H9 (cell line): ENCODE results near the gene PSTK. TPM values are rescaled to one million over a fixed set of nuclear protein-coding genes. Genes with fewer than 3 reads are reported as not detected.

Source experiments
- DNase-seq: peaks from one replicate; pipeline ENCODE4 v3.0.0-alpha.2; 2017
- H2AFZ ChIP-seq: one replicate; pipeline ENCODE4 v1.6.1; 2013; ENCODE audit warnings: mild to moderate bottlenecking, low read length, control low read depth, moderate library complexity
- H2AK5ac ChIP-seq: 2 replicates; pipeline ENCODE4 v1.6.1; 2013; ENCODE audit warnings: low read length, control low read depth, mixed read lengths; ENCODE audit not compliant: insufficient read length
- H2BK120ac ChIP-seq: one replicate; pipeline ENCODE4 v1.6.1; 2013; ENCODE audit warnings: low read depth, mild to moderate bottlenecking, low read length, control low read depth, inconsistent platforms; ENCODE audit not compliant: poor library complexity, severe bottlenecking
- H2BK12ac ChIP-seq: 2 replicates; pipeline ENCODE4 v1.6.1; 2013; ENCODE audit warnings: low read length, control low read depth, mixed read lengths, low read depth; ENCODE audit not compliant: insufficient read length
- H2BK15ac ChIP-seq: 2 replicates; pipeline ENCODE4 v1.6.1; 2013; ENCODE audit warnings: low read depth, low read length, control low read depth
- H2BK20ac ChIP-seq: one replicate; pipeline ENCODE4 v1.6.1; 2013; ENCODE audit warnings: low read depth, mild to moderate bottlenecking, low read length, control low read depth, inconsistent platforms; ENCODE audit not compliant: poor library complexity, severe bottlenecking
- H2BK5ac ChIP-seq: 2 replicates; pipeline ENCODE4 v1.6.1; 2013; ENCODE audit warnings: low read length, control low read depth, mixed read lengths; ENCODE audit not compliant: insufficient read length
- H3K14ac ChIP-seq: 2 replicates; pipeline ENCODE4 v1.6.1; 2013; ENCODE audit warnings: low read length, control low read depth; ENCODE audit not compliant: insufficient read depth
- H3K18ac ChIP-seq: 2 replicates; pipeline ENCODE4 v1.6.1; 2013; ENCODE audit warnings: low read depth, mild to moderate bottlenecking, mixed read lengths, low read length, control low read depth; ENCODE audit not compliant: insufficient read length
- H3K23ac ChIP-seq: 2 replicates; pipeline ENCODE4 v1.6.1; 2013; ENCODE audit warnings: low read length, control low read depth, mixed read lengths, low read depth; ENCODE audit not compliant: insufficient read length
- H3K23me2 ChIP-seq: 2 replicates; pipeline ENCODE4 v1.6.1; 2013; ENCODE audit warnings: low read depth, mild to moderate bottlenecking, mixed read lengths, low read length, control low read depth; ENCODE audit not compliant: insufficient read length, poor library complexity, severe bottlenecking
- H3K27ac ChIP-seq: 2 replicates; pipeline ENCODE4 v1.5.1; 2013; ENCODE audit warnings: low read length, control low read depth, mixed read lengths, low read depth; ENCODE audit not compliant: insufficient read length
- H3K27me3 ChIP-seq: 2 replicates; pipeline ENCODE4 v1.6.1; 2013; ENCODE audit warnings: low read length, control low read depth, inconsistent platforms; ENCODE audit not compliant: insufficient read depth
- H3K4ac ChIP-seq: 2 replicates; pipeline ENCODE4 v1.6.1; 2013; ENCODE audit warnings: low read depth, mild to moderate bottlenecking, control low read depth, inconsistent platforms, low read length, moderate library complexity
- H3K4me1 ChIP-seq: 2 replicates; pipeline ENCODE4 v1.6.1; 2013; ENCODE audit warnings: low read length, control low read depth, inconsistent platforms; ENCODE audit not compliant: insufficient read depth
- H3K4me2 ChIP-seq: 2 replicates; pipeline ENCODE4 v1.6.1; 2013; ENCODE audit warnings: low read length, control low read depth, mixed read lengths; ENCODE audit not compliant: insufficient read length, insufficient read depth
- H3K56ac ChIP-seq: 2 replicates; pipeline ENCODE4 v1.6.1; 2013; ENCODE audit warnings: low read depth, mild to moderate bottlenecking, mixed read lengths, low read length, control low read depth; ENCODE audit not compliant: insufficient read length
- H3K79me1 ChIP-seq: 2 replicates; pipeline ENCODE4 v1.6.1; 2013; ENCODE audit warnings: low read depth, mild to moderate bottlenecking, moderate library complexity, low read length, control low read depth, inconsistent platforms; ENCODE audit not compliant: insufficient read depth, poor library complexity, severe bottlenecking
- H3K79me2 ChIP-seq: 2 replicates; pipeline ENCODE4 v1.6.1; 2013; ENCODE audit warnings: low read length, control low read depth, inconsistent platforms; ENCODE audit not compliant: insufficient read depth
- H3K9ac ChIP-seq: 2 replicates; pipeline ENCODE4 v1.6.1; 2013; ENCODE audit warnings: low read length, control low read depth, mixed read lengths; ENCODE audit not compliant: insufficient read length; ENCODE audit errors: extremely low read depth
- H3K9me3 ChIP-seq: one replicate; pipeline ENCODE4 v1.6.1; 2013; ENCODE audit warnings: low read depth, low read length, inconsistent platforms; ENCODE audit not compliant: control insufficient read depth
- H3T11ph ChIP-seq: one replicate; pipeline ENCODE4 v1.6.1; 2013; ENCODE audit warnings: mild to moderate bottlenecking, low read length, control low read depth, inconsistent platforms
- H4K20me1 ChIP-seq: one replicate; pipeline ENCODE4 v1.6.1; 2013; ENCODE audit not compliant: control insufficient read depth, insufficient read length, insufficient read depth
- H4K5ac ChIP-seq: 2 replicates; pipeline ENCODE4 v1.6.1; 2013; ENCODE audit warnings: low read depth, mild to moderate bottlenecking, mixed read lengths, low read length, control low read depth; ENCODE audit not compliant: insufficient read length
- H4K8ac ChIP-seq: replicated peaks from 2 replicates; pipeline ENCODE4 v1.6.1; 2013; ENCODE audit warnings: low read length, control low read depth, mixed read lengths, low read depth; ENCODE audit not compliant: insufficient read length
- H4K91ac ChIP-seq: 2 replicates; pipeline ENCODE4 v1.6.1; 2013; ENCODE audit warnings: low read depth, mild to moderate bottlenecking, moderate library complexity, mixed read lengths, low read length, control low read depth; ENCODE audit not compliant: insufficient read length
- H3K27ac Mint-ChIP-seq, 3 experiments: 2 replicates in 2 of 3; 3 replicates in 1 of 3; pipeline ENCODE4 v1.8.0; 2020 to 2021; ENCODE audit warnings: mixed read lengths in 3 of 3, mild to moderate bottlenecking in 1 of 3, moderate library complexity in 1 of 3
- H3K27me3 Mint-ChIP-seq: 2 replicates; pipeline ENCODE4 v1.8.0; 2021; ENCODE audit warnings: low read depth, mild to moderate bottlenecking, moderate library complexity, mixed read lengths
- H3K36me3 Mint-ChIP-seq, 3 experiments: 2 replicates in 2 of 3; 3 replicates in 1 of 3; pipeline ENCODE4 v1.8.0; 2020 to 2021; ENCODE audit warnings: low read depth in 3 of 3, mixed read lengths in 3 of 3; ENCODE audit not compliant: insufficient read depth in 1 of 3
- H3K4me1 Mint-ChIP-seq, 2 experiments: 2 replicates each; pipeline ENCODE4 v1.8.0; 2020; ENCODE audit warnings: mixed read lengths in 2 of 2
- H3K4me3 Mint-ChIP-seq, 2 experiments: 2 replicates in 1 of 2; 3 replicates in 1 of 2; pipeline ENCODE4 v1.8.0; 2020 to 2021; ENCODE audit warnings: mild to moderate bottlenecking in 2 of 2, mixed read lengths in 2 of 2, moderate library complexity in 1 of 2
- H3K9me3 Mint-ChIP-seq, 2 experiments: 2 replicates in 1 of 2; 3 replicates in 1 of 2; pipeline ENCODE4 v1.8.0; 2020; ENCODE audit warnings: mild to moderate bottlenecking in 2 of 2, mixed read lengths in 2 of 2, moderate library complexity in 1 of 2
- WGBS: extraction: QIAGEN DNeasy Blood & Tissue Kit; methylation state at CpG from one replicate; pipeline ENCODE4 v1.1.7; 2013; ENCODE audit warnings: missing lambda C conversion rate, low lambda C conversion rate, mixed read lengths; ENCODE audit not compliant: insufficient read length; ENCODE audit errors: extremely low coverage; 5-methylcytosine and 5-hydroxymethylcytosine counted together
- total RNA-seq: library from RNA; stranded (reverse); gene quantifications from 2 replicates; pipeline ENCODE4 v1.2.1, GENCODE V29; 2021
- TF ChIP-seq, protein P1 (sequence below): fragments of 200-600 bp; sonication (generic); conservative IDR thresholded peaks from 3 replicates; pipeline ENCODE4 v1.8.0; 2021; ENCODE audit warnings: antibody characterized with exemption, mild to moderate bottlenecking

PSTK gene
- total RNA-seq, 1 experiment from 2014 or later, result 8.0 TPM

DNA sequence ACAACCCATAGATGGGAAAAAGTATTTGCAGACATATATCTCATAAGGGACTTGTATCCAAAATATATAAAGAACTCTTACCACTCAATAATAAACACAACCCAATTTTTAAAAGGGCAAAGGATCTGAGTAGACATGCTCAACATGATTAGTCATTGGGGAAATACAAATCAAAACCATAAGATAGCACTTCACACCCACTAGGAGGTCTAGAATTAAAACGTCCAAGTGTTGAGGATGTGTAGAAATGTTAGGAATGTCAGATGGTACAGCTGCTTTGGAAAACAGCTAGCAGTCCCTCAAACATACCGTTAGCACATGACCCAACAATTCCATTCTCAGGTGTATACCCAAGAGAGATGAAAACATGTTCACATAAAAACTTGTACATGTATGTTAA, 8.3 kb downstream of the PSTK start:
- no peaks in the 10 kb centered on the region for H4K20me1 ChIP-seq
- H3K23ac ChIP-seq, result no peak overlapping the region
- no peak for DNase-seq
- no peak overlapping the region for H3K4ac ChIP-seq
- H3K27ac Mint-ChIP-seq, result no peak overlapping the region
- no peak overlapping the region for H2AFZ ChIP-seq
- no peaks in the 10 kb centered on the region for H3K27me3 Mint-ChIP-seq
- H2BK12ac ChIP-seq, result no peak overlapping the region
- no peaks in the 10 kb centered on the region for H3K27me3 ChIP-seq
- TF ChIP-seq, protein P1, sequence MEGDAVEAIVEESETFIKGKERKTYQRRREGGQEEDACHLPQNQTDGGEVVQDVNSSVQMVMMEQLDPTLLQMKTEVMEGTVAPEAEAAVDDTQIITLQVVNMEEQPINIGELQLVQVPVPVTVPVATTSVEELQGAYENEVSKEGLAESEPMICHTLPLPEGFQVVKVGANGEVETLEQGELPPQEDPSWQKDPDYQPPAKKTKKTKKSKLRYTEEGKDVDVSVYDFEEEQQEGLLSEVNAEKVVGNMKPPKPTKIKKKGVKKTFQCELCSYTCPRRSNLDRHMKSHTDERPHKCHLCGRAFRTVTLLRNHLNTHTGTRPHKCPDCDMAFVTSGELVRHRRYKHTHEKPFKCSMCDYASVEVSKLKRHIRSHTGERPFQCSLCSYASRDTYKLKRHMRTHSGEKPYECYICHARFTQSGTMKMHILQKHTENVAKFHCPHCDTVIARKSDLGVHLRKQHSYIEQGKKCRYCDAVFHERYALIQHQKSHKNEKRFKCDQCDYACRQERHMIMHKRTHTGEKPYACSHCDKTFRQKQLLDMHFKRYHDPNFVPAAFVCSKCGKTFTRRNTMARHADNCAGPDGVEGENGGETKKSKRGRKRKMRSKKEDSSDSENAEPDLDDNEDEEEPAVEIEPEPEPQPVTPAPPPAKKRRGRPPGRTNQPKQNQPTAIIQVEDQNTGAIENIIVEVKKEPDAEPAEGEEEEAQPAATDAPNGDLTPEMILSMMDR, result no peak
- no peak overlapping the region for H3K18ac ChIP-seq
- no peak overlapping the region for H3K56ac ChIP-seq
- no peaks in the 10 kb centered on the region for H3K23me2 ChIP-seq
- H3K14ac ChIP-seq, result no peak overlapping the region
- no peak overlapping the region for H4K8ac ChIP-seq
- no peak overlapping the region for H4K5ac ChIP-seq
- H3K9me3 ChIP-seq, result no peaks in the 10 kb centered on the region
- no peak overlapping the region for H2BK5ac ChIP-seq
- H3K4me2 ChIP-seq, result no peak overlapping the region
- H3K4me3 Mint-ChIP-seq, result no peak overlapping the region
- H3K36me3 Mint-ChIP-seq, result peaks cover 0 to 19% (median 17%) of the 10 kb centered on the region in 3 experiments; a peak in 4 of 7 replicates
- H3K27ac ChIP-seq, result no peak overlapping the region
- H3K79me1 ChIP-seq, result no peaks in the 10 kb centered on the region
- H2BK15ac ChIP-seq, result no peak overlapping the region
- no CpG with 5 or more reads among the region's 2 CpGs for WGBS
- no peak overlapping the region for H3T11ph ChIP-seq
- no peaks in the 10 kb centered on the region for H3K4me1 ChIP-seq
- H2BK20ac ChIP-seq, result no peak overlapping the region
- H3K4me1 Mint-ChIP-seq, result no peaks in the 10 kb centered on the region
- H2BK120ac ChIP-seq, result no peak overlapping the region
- H3K79me2 ChIP-seq, result no peaks in the 10 kb centered on the region
- no peaks in the 10 kb centered on the region for H3K9me3 Mint-ChIP-seq
- H4K91ac ChIP-seq, result no peak overlapping the region
- no peak overlapping the region for H2AK5ac ChIP-seq
- H3K9ac ChIP-seq, result no peak overlapping the region
